ENCODE results near the gene TDRD5. TPM values are rescaled to one million over a fixed set of nuclear protein-coding genes. Genes with fewer than 3 reads are reported as not detected.

The TDRD5 gene
- total and polyA plus RNA-seq, 2 experiments from 2014 or later = 1.4 TPM; not detected in 1

DNA sequence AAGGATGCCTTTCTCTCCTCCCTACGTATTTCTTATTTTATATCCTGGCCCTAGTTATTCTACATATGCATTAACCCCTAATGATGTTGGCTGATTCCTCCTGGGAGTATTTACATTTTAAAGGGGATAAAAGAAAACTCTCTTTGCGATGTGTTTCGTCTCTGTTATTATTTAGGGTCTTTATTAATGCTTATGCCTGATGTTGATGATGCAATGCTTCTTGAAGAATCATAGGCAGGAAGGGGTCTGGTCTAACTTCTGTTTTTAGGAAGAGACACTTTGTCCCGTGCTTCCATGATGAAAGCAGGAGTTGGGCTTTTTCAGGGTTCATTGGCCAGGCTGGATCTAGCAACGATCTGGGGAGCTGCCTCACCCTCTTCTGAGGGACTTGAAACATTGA, 15.1 kb upstream of the TDRD5 start:
- ATAC-seq (no peak), DNase-seq (ENCODE audit: low spot score) (no peak)
- H3K4me1 Mint-ChIP-seq = peaks cover 7% of the 10 kb centered on the region
- Histone ChIP-seq H2AFZ (peak overlapping the region; percentile 93; the same call in 1 of the 2 replicates), H3K36me3 (ENCODE audit: insufficient read depth) (no peaks in the 10 kb centered on the region; the same call in 1 of the 2 replicates), H4K20me1 (replicated peaks; ENCODE audit: insufficient read depth) (no peaks in the 10 kb centered on the region), H3K4me3 (peak overlapping the region; percentile 65), H3K4me1 (ENCODE audit: insufficient read depth) (peaks cover 7% of the 10 kb centered on the region), H3K4me2 (peak overlapping the region; percentile 88), H3K79me2 (replicated peaks; ENCODE audit: insufficient read depth) (no peaks in the 10 kb centered on the region), H3K9me2 (ENCODE audit: insufficient read depth) (no peaks in the 10 kb centered on the region), H3K27ac (ENCODE audit: low read depth) (no peak overlapping the region), H3F3A (replicated peaks; ENCODE audit: low read depth) (0 out of 2 replicates have a peak, but pooled peaks cover 6% of the 10 kb centered on the region), H3K27me3 (ENCODE audit: insufficient read depth) (peaks cover 54% of the 10 kb centered on the region)
- peak; percentile 42 for TF ChIP-seq EZH2 (IDR thresholded peaks at IDR 0.05; ENCODE audit: low read depth, unreplicated experiment)
- no peak for TF ChIP-seq EZH2phosphoT487 (IDR thresholded peaks at IDR 0.05; ENCODE audit: unreplicated experiment)
- TF ChIP-seq, protein P1, sequence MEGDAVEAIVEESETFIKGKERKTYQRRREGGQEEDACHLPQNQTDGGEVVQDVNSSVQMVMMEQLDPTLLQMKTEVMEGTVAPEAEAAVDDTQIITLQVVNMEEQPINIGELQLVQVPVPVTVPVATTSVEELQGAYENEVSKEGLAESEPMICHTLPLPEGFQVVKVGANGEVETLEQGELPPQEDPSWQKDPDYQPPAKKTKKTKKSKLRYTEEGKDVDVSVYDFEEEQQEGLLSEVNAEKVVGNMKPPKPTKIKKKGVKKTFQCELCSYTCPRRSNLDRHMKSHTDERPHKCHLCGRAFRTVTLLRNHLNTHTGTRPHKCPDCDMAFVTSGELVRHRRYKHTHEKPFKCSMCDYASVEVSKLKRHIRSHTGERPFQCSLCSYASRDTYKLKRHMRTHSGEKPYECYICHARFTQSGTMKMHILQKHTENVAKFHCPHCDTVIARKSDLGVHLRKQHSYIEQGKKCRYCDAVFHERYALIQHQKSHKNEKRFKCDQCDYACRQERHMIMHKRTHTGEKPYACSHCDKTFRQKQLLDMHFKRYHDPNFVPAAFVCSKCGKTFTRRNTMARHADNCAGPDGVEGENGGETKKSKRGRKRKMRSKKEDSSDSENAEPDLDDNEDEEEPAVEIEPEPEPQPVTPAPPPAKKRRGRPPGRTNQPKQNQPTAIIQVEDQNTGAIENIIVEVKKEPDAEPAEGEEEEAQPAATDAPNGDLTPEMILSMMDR (conservative IDR thresholded peaks at IDR 0.05; ENCODE audit: low read depth in 2 of 2) = no peak
- TF ChIP-seq NANOG (IDR thresholded peaks at IDR 0.05; ENCODE audit: borderline replicate concordance) = no peak
- TF ChIP-seq ZNF331 (CRISPR knock-in tag; IDR thresholded peaks at IDR 0.05; ENCODE audit: low read depth) = no peak
- no peak for TF ChIP-seq CREB1 (CRISPR knock-in tag; IDR thresholded peaks at IDR 0.05; ENCODE audit: low read depth)
- TF ChIP-seq STAT1 (IDR thresholded peaks at IDR 0.05; ENCODE audit: unreplicated experiment) = no peak
- peaks cover 7% of the 10 kb centered on the region for H3K9me3 Mint-ChIP-seq
- H3K27me3 Mint-ChIP-seq (ENCODE audit: insufficient read depth, low read depth, poor library complexity) = peaks cover 49% of the 10 kb centered on the region
- peaks cover 4% of the 10 kb centered on the region; the same call in 1 of the 3 replicates for H3K36me3 Mint-ChIP-seq (ENCODE audit: low read depth)
- H3K4me3 Mint-ChIP-seq = peak overlapping the region; percentile 57
- H3K27ac Mint-ChIP-seq = no peak overlapping the region

DNA sequence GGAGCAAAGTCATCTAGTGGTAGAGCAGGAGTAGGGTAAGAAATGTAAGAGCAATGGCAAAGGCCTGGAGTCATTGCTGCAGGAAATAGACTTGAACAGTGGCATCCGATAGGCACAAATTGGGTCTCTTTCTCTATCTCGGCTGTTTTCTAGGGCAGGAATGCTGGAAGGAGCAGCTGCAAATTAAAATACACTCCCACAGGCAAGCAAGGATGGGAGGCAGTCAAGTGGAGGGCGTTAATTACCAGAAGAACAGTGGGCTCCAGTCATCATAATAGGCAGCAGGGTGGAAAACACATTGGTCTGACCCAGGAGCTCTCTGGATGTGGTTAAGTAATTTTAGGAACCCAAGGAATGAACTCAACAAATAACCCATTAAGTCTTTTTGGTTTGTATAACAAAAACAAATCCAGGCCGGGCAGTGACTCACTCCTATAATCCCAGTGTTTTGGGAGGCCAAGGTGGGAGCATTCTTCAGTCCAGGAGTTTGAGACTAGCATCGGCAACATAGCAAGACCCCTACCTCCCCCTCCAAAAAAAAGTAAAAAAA, 7.8 kb upstream of the TDRD5 start:
- H3K4me3 Mint-ChIP-seq = no peak overlapping the region
- no peak overlapping the region for H3K4me2 ChIP-seq
- H3K27ac ChIP-seq (ENCODE audit: low read depth) = no peak overlapping the region
- no peak overlapping the region for H3K27ac Mint-ChIP-seq
- DNase-seq (ENCODE audit: low spot score) (no peak), ATAC-seq (no peak)
- no peaks in the 10 kb centered on the region for H3K36me3 Mint-ChIP-seq (ENCODE audit: low read depth)
- no peaks in the 10 kb centered on the region for H4K20me1 ChIP-seq (replicated peaks; ENCODE audit: insufficient read depth)
- H3F3A ChIP-seq (replicated peaks; ENCODE audit: low read depth) = no peaks in the 10 kb centered on the region
- TF ChIP-seq, protein P2, sequence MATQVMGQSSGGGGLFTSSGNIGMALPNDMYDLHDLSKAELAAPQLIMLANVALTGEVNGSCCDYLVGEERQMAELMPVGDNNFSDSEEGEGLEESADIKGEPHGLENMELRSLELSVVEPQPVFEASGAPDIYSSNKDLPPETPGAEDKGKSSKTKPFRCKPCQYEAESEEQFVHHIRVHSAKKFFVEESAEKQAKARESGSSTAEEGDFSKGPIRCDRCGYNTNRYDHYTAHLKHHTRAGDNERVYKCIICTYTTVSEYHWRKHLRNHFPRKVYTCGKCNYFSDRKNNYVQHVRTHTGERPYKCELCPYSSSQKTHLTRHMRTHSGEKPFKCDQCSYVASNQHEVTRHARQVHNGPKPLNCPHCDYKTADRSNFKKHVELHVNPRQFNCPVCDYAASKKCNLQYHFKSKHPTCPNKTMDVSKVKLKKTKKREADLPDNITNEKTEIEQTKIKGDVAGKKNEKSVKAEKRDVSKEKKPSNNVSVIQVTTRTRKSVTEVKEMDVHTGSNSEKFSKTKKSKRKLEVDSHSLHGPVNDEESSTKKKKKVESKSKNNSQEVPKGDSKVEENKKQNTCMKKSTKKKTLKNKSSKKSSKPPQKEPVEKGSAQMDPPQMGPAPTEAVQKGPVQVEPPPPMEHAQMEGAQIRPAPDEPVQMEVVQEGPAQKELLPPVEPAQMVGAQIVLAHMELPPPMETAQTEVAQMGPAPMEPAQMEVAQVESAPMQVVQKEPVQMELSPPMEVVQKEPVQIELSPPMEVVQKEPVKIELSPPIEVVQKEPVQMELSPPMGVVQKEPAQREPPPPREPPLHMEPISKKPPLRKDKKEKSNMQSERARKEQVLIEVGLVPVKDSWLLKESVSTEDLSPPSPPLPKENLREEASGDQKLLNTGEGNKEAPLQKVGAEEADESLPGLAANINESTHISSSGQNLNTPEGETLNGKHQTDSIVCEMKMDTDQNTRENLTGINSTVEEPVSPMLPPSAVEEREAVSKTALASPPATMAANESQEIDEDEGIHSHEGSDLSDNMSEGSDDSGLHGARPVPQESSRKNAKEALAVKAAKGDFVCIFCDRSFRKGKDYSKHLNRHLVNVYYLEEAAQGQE (IDR thresholded peaks at IDR 0.05; ENCODE audit: unreplicated experiment) = no peak
- TF ChIP-seq, protein P3, sequence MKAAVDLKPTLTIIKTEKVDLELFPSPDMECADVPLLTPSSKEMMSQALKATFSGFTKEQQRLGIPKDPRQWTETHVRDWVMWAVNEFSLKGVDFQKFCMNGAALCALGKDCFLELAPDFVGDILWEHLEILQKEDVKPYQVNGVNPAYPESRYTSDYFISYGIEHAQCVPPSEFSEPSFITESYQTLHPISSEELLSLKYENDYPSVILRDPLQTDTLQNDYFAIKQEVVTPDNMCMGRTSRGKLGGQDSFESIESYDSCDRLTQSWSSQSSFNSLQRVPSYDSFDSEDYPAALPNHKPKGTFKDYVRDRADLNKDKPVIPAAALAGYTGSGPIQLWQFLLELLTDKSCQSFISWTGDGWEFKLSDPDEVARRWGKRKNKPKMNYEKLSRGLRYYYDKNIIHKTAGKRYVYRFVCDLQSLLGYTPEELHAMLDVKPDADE (IDR thresholded peaks at IDR 0.05) = no peak
- peaks cover 6% of the 10 kb centered on the region; the same call in 1 of the 3 replicates for H3K9me3 Mint-ChIP-seq
- no peaks in the 10 kb centered on the region for H3K36me3 ChIP-seq (ENCODE audit: insufficient read depth)
- peaks cover 14% of the 10 kb centered on the region for H3K4me1 Mint-ChIP-seq
- H3K27me3 Mint-ChIP-seq (ENCODE audit: insufficient read depth, low read depth, poor library complexity) = peaks cover 32% of the 10 kb centered on the region
- H3K4me3 ChIP-seq = no peak overlapping the region
- H3K4me1 ChIP-seq (ENCODE audit: insufficient read depth) = no peaks in the 10 kb centered on the region; the same call in 1 of the 2 replicates
- peaks cover 45% of the 10 kb centered on the region for H3K27me3 ChIP-seq (ENCODE audit: insufficient read depth)
- peaks cover 7% of the 10 kb centered on the region; the same call in 1 of the 2 replicates for H3K9me2 ChIP-seq (ENCODE audit: insufficient read depth)
- no peaks in the 10 kb centered on the region for H3K79me2 ChIP-seq (replicated peaks; ENCODE audit: insufficient read depth)
- no peak overlapping the region for H2AFZ ChIP-seq
